UCSD-AML1 (cell line): ENCODE measurements around the gene FNTB.
"Not testable (repeated sequence)": the region's sequence is repeated elsewhere in the genome, so short reads cannot be mapped to it uniquely, and the experiment has no call there.

ENCODE experiments used
- DNase-seq: peaks from one replicate; lab custom pipeline; 2025; ENCODE audit not compliant: unreplicated experiment; lab: John Stamatoyannopoulos, UW

Gene FNTB

DNA sequence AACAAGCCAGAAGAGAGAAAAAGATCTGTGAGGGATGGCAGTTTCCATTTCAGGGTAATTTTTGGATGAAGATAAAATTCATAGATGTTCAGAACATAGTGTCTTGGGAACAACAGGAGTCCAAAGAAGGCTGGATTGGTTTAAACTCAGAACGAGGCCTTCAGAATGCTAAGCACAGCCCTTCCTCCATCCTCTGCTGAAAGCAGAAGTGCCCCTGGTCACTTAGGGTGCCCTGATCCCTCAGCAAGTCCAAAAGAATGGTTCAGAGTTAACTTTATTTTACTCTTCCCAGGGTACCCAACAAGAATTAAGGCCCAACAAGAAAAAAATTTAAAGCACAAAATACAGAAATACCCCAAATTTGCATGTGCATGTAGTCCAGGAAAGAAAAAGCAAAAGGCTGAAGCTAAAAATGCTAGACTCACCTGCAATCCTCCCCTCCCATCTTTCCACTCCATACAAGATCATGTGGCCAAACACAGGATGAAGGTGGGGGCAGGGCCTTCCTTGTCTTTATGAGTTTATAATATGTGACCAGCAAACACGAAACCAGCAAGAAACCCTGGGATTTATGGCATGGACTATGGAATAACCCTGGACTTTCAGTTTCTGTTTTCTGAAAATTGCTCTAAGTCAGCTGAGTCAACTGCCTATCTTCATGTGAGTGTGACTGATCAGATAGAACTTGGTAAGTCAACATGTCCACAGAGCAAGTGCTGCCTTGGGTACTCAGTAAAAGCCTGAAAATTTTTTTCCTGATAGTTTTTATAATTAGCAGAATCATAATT is 94.5 kb downstream of the FNTB start:
- no peak for DNase-seq

DNA sequence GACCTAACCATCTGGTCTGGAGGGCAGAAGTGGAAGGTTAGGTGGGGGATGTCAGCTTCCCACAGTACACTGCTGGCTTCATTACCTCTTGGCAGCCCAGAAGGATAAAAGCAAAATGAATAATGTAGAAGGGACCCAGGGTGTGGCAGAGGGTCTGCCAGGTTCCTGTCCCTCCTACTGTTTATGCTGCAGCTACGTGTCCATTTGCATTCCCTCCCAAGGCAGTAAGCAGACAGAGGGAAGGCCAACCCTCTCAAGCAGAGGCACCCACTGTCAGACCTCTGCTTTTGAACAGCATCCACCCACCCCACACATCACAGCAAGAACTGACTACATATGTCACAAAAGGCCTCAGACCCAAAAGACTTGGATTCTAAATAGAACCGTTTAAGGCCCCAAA is 96.2 kb downstream of the FNTB start:
- no peak for DNase-seq

- DNase-seq = no peak
These were observed 98.1 kb downstream of the FNTB start for GRCh38 chr14:65084554-65085505.

GRCh38 chr14:65086686-65087085 is 100.0 kb downstream of the FNTB start:
- DNase-seq = not testable (repeated sequence)

DNA sequence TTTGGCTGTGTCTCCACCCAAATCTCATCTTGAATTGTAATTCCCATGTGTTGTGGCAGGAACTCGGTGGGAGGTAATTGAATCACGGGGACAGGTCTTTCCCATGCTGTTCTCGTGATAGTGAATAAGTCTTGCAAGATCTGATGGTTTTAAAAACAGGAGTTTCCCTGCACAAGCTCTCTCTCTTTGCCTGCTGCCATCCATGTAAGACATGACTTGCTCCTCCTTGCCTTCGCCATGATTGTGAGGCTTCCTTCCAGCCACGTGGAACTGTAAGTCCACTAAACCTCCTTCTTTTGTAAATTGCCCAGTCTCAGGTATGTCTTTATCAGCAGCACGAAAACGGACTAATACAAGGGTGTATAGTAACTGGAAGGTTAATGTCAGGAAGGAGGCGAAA is 101.1 kb downstream of the FNTB start:
- DNase-seq = not testable (repeated sequence)

DNA sequence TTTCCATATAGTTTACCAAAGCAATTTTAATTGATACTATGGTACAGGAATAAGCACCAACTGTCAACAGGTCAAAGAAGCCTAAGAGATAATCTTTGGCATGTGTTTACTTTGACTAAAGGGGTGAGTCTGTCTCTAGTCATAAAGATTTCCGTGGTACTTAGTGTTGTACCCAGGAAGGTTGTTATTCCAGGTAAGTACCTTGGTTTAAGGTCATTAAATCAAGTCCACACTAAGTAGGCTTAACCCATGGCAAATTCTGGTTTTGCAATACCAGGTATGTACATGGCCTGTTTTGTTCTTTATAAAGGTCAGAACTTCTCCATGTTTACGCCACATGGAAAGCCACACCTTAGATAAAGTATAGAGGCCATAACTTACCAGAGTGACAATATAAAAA is 105.7 kb downstream of the FNTB start:
- DNase-seq = no peak

- DNase-seq = no peak
These were observed 109.0 kb downstream of the FNTB start for GRCh38 chr14:65095633-65096205.

GRCh38 chr14:65096323-65097089 is 109.8 kb downstream of the FNTB start:
- no peak for DNase-seq

DNA sequence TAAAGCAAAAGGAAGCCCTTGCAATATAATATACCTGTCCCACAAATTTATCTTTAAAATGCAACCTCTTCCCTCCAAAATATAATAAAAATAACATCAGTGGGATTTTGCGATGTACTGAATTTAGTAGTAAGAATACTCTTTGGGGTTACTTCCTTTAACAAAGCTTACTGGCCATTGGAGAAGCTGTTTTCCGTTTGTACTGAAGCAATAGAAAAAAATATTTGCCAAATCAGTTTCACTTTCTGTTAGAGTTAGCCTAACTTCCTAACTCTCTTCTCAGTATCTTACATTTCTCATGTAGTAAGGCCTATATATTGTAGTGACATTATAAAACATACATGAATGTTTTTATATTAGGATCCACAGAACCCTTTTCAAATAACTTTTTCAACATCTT is 111.9 kb downstream of the FNTB start:
- DNase-seq = no peak

DNA sequence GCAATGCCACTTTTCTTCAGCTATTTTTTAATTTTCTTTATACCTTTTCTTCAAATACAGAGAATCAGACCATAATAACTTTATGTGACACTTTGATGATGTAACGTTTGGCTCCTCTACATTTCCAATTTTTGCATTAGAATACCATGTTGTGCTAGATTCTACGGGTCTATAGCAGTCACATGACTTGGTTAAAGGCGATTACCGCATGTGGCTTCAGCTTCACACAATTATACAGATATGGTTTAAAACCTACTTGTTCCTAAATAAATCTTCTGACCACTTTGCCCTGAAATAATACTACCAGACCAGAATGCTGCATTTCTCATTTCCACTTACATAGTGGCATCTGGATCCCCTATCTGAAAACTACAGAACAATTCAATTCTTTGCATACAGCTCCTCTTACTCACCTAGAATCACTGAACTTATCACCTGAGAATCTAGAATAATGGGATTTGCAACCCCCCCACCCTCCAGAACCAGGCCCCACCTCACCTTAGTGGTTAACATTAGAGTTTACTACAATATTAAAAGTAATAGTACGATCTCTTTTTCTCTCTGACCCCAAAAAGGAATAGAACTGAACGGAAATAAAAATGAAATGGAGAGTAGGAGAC is 114.3 kb downstream of the FNTB start:
- DNase-seq = no peak

- peak; percentile 49 for DNase-seq
These were observed 115.1 kb downstream of the FNTB start for GRCh38 chr14:65101631-65102440.

GRCh38 chr14:65102441-65103149 is 115.9 kb downstream of the FNTB start, which contains the start of gene MAX:
MAX (minus strand) TSS chr14:65102517; CDS start chr14:65102339, 178 bp downstream.
- DNase-seq = peak; percentile 98

DNA sequence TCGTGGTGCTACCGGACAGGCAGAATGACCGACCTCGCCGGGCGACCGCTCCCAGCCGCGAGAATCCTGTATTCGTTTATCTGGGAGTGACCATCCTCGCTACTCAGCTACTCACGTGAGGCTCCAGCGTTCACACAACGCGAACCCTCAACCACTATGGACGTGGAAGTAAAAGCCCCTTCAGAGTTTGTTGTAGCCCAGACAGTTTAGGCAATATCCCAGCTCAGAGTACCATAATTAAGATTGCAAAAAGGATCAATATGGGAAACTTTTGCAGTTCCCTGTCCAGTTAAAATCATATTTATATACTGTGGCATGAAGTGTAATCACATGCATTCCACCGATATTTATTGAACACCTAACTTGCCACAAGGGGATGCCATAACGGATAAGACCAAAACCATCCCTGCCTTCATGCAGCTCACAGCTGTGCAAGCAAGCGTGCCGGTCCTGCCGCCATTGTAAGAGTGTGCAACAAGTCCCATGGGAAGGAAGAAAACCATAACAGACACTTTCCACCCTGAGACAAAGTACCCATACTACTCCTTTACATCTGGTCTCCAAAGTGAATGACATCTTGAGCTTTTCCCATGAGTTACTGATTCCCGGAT is 116.6 kb downstream of the FNTB start:
- peak; percentile 30 for DNase-seq

GRCh38 chr14:65104791-65105190 is 118.1 kb downstream of the FNTB start:
- DNase-seq = no peak

DNA sequence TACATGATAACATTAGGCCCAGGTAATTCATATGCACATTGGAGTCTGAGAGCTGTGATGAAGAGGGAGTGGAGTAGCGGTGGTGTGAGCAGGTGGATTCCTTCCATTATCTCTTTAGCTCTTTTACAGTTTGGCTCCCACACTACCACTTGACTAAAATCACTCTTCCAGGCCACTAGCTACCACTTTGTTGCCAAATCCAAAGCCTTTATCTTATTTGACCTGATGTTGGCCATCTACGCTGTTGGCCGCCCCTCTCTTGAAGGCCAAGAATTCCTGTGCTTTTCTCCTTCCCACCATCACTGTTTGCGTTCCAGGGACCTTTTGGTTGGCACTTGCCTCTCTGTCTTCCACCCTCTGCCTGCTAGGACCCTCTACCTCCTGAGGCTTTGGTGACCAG is 119.6 kb downstream of the FNTB start:
- no peak for DNase-seq

DNA sequence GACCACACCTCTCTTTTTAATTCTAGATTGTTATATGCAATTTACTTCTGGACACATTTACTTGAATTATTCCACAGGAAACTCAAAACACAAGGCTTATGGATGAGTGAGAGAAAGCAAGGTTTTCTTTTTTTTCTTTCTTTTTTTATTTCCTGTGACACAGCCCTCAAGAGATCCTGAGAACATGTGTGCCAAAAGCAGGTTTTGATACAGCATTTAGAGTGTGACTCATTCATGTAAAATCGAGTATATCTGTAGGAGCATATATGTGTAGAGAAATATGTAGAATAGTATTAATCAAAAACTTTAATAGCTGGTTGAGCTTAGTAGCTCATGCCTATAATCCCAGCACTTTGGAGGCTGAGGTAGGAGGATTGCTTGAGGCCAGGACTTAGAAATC is 120.0 kb downstream of the FNTB start:
- no peak for DNase-seq

DNA sequence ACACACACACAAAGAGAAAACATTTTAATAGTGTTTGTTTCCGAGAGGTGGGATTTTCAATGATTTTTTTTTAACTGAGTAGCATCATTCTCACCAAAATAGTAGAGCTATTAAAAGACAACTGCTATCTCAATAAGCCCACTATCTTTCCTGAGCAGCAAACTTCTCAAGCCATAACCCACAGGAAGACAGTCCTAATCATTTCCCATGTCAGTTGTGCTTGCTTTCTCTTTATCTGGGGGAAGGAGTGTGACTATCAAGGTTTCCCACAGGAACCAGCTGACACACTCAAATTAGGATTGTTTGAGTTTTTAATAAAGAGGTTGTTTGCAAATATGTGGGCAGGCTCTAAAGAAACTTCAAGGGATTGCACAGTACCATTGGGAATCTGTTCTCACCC is 120.5 kb downstream of the FNTB start:
- DNase-seq = no peak

- no peak for DNase-seq
These were observed 122.7 kb downstream of the FNTB start for GRCh38 chr14:65109357-65109756.

DNA sequence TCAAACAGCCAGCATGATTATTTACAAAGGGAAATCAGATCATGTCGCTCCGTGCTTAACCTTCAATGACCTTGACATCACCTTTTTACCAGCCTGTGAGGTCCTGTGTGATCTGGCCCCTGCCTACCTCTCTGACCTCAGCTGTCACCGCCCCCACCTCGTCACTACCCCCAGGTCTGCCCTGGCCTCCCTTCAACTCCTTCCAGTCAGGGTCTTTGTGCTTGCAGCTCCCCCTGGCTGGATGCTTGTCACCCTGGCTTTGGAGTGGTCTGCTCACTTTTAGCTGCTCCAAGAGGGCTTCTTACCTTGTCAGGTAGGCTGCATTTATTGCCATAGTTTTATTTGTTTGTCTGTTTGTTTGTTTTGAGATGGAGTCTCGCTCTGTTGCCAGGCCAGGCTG is 123.8 kb downstream of the FNTB start:
- DNase-seq = no peak
